Measurements from ENCODE around the gene C10orf143.

GRCh38 chr10:130121486-130122079 is 11.0 kb upstream of the C10orf143 start:
- TF ChIP-seq ZBTB21 (CRISPR knock-in tag; IDR thresholded peaks at IDR 0.05; ENCODE audit: borderline replicate concordance) (no peak), MLX (CRISPR knock-in tag; IDR thresholded peaks at IDR 0.05) (no peak), CTCF (IDR thresholded peaks at IDR 0.05) (no peak), NFE2L1 (CRISPR knock-in tag; IDR thresholded peaks at IDR 0.05) (no peak), USF1 (CRISPR knock-in tag; IDR thresholded peaks at IDR 0.05) (no peak), PRDM15 (CRISPR knock-in tag; IDR thresholded peaks at IDR 0.05) (no peak), GABPB1 (CRISPR knock-in tag; IDR thresholded peaks at IDR 0.05) (no peak), CREB1 (CRISPR knock-in tag; IDR thresholded peaks at IDR 0.05) (no peak)

Data from WTC11 (cell line).